Aorta (tissue), 5 donors: ENCODE measurements around the gene NRCAM. TPM values are rescaled to one million over a fixed set of nuclear protein-coding genes. Genes with fewer than 3 reads are reported as not detected.
"Not testable (repeated sequence)": the region's sequence is repeated elsewhere in the genome, so short reads cannot be mapped to it uniquely, and the experiment has no call there.

Experiments
- ATAC-seq: fragments of 200-7000 bp; cut with Tn5 transposase; one replicate; pipeline ENCODE4 v1.9.1; 2022; ENCODE audit warnings: moderate library complexity; ENCODE audit not compliant: low FRiP score
- DNase-seq, 2 donors: peaks; one replicate each; pipeline ENCODE4 v3.0.0-alpha.2; 2020
- H3K27ac ChIP-seq, 2 donors: one replicate each; pipeline ENCODE4 v1.5.1; 2013; ENCODE audit warnings: low read length in 2 of 2, mild to moderate bottlenecking in 2 of 2, moderate library complexity in 2 of 2, control low read depth in 1 of 2, inconsistent platforms in 1 of 2, low read depth in 1 of 2
- H3K27me3 ChIP-seq, 2 donors: one replicate each; pipeline ENCODE4 v1.6.1; 2013; ENCODE audit warnings: control low read depth in 1 of 2, low read length in 1 of 2, mild to moderate bottlenecking in 1 of 2, moderate library complexity in 1 of 2; ENCODE audit not compliant: insufficient read depth in 2 of 2, control insufficient read depth in 1 of 2
- H3K36me3 ChIP-seq, 2 donors: one replicate each; pipeline ENCODE4 v1.6.1; 2013; ENCODE audit warnings: control low read depth in 1 of 2, low read length in 1 of 2, mild to moderate bottlenecking in 1 of 2; ENCODE audit not compliant: insufficient read depth in 2 of 2, control insufficient read depth in 1 of 2
- H3K4me1 ChIP-seq, 2 donors: one replicate each; pipeline ENCODE4 v1.6.1; 2013; ENCODE audit warnings: low read length in 2 of 2, control low read depth in 1 of 2, mild to moderate bottlenecking in 1 of 2, moderate library complexity in 1 of 2; ENCODE audit not compliant: insufficient read depth in 2 of 2, control insufficient read depth in 1 of 2
- H3K4me3 ChIP-seq, 2 donors: one replicate each; pipeline ENCODE4 v1.5.1; 2013; ENCODE audit warnings: low read length in 2 of 2, control low read depth in 1 of 2, mild to moderate bottlenecking in 1 of 2
- H3K9me3 ChIP-seq: one replicate; pipeline ENCODE4 v1.6.1; 2013; ENCODE audit warnings: mild to moderate bottlenecking, low read length; ENCODE audit not compliant: control insufficient read depth
- WGBS, 2 donors: extraction: QIAGEN DNeasy Blood & Tissue Kit; methylation state at CpG; one replicate each; pipeline ENCODE4 v1.1.7; 2013; 5-methylcytosine and 5-hydroxymethylcytosine counted together
- intact Hi-C, 2 donors: fragments of 100-400 bp; cut with DNase I; formaldehyde crosslinking; loops; one replicate each; pipeline versions ENCODE4 v1.14.2 to v1.15.0; 2022
- polyA plus RNA-seq, 2 donors: library from polyadenylated mRNA; stranded (reverse); fragments of 200-250 nt; gene quantifications; one replicate each; pipeline ENCODE4 v1.2.3, GENCODE V29; 2013
- total RNA-seq, 2 donors: library from RNA; stranded (reverse); fragmentation: NEBNext Ultra II Directional; extraction: Animal tissue kit (Norgen Biotek cat#: 25700); gene quantifications; one replicate each; pipeline ENCODE4 v1.2.1, GENCODE V29; 2021
- donor health status: healthy with polysubstance abuse.
- donor health status: Bipolar disorder and iron deficiency.
- donor health status: DM: no; HTN: no; CAD: no.
- donor health status: DM: no; HTN: no; CAD: no.
- donor health status: DM: yes; HTN: yes; CAD: no.

The NRCAM gene
- total and polyA plus RNA-seq, 4 donors, result under 0.01 to 1.8 (median 0.76) TPM

DNA sequence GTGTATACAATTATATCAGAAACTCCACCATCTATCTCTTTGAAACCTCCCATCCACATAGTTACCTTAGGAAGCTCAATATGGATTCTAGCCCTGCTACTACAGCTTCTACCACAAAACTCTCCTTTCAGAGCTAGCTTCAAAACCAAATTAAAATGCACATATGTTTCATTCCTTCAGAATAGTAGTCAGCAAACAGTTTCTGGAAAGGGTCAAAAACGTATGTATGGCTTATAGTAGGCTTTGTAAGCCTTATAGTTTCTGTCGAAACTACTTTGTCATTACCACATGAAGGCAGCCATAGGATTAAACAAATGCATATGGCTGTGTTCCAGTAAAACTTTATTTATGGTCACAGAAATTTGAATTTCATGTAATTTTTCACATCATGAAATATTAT lies 170.5 kb downstream of the NRCAM start:
- WGBS, 2 donors, result 37 to 60% methylated on average over 2 of the region's 2 CpGs
- intact Hi-C loops, result no loop called here
- H3K4me1 ChIP-seq, result no peaks in the 10 kb centered on the region
- no peak for DNase-seq
- no peak overlapping the region for H3K27ac ChIP-seq
- no peaks in the 10 kb centered on the region for H3K27me3 ChIP-seq
- H3K9me3 ChIP-seq, result no peaks in the 10 kb centered on the region
- H3K4me3 ChIP-seq, result no peak overlapping the region
- no peaks in the 10 kb centered on the region for H3K36me3 ChIP-seq
- no peak for ATAC-seq

DNA sequence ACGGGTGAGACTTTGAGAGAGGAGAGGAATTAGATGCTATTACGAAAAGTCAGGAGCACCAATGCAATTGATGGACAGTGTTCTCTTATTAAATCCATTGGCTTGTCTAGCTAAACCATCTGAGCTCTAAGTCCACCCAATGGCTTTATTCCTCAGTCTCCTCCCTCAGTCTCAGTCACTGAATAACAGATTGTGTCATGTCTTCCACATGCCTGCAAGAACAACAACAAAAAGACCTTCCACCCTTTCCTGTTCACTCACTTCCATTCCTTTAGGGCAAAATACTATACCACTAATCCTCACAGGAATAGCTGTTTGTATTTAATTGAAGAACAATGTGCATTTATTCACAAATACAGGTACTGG lies 171.2 kb downstream of the NRCAM start:
- intact Hi-C loops, result no loop called here
- H3K4me1 ChIP-seq, result no peaks in the 10 kb centered on the region
- H3K36me3 ChIP-seq, result no peaks in the 10 kb centered on the region
- WGBS, 2 donors, result 77 to 87% methylated on average over 2 of the region's 2 CpGs
- DNase-seq (no peak), ATAC-seq (no peak)
- H3K27ac ChIP-seq, result no peak overlapping the region
- no peaks in the 10 kb centered on the region for H3K27me3 ChIP-seq
- H3K9me3 ChIP-seq, result no peaks in the 10 kb centered on the region
- no peak overlapping the region for H3K4me3 ChIP-seq

DNA sequence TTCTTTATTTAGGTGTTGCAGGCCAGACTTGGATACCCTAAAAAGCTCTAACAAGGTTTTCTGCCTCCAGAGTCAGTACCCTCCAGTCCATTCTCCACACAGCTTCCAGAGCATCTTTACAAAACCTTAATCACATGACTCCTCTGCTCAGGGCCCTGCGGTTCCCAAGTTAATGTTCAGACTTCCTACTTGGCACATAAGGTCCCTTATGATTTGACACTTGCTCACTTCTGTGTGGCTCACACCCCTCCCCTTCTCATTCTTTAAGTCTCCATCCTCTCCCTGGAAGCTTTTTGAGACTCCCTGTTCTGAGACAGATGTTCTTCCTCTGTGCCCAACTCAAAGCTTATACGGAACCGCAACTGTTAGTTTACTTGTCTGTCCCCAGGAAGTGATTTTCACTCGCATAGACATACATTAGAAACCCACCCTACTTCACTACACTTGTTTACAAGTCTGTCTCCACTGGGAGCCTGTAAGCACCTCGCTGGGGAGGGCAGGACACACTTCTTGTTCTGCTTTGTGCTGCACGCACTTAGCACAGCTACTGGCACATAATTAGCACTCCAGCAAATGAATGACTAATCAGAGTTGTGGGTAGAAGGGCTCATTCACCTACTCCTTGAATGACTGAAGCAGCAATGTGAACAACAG lies 171.8 kb downstream of the NRCAM start:
- no peak overlapping the region for H3K4me3 ChIP-seq
- intact Hi-C loops, result no loop called here
- H3K27ac ChIP-seq, result no peak overlapping the region
- no peaks in the 10 kb centered on the region for H3K27me3 ChIP-seq
- H3K9me3 ChIP-seq, result no peaks in the 10 kb centered on the region
- DNase-seq, result no peak
- H3K4me1 ChIP-seq, result no peaks in the 10 kb centered on the region
- WGBS, 2 donors, result 72 to 77% methylated on average over 6 of the region's 6 CpGs
- H3K36me3 ChIP-seq, result no peaks in the 10 kb centered on the region
- no peak for ATAC-seq

DNA sequence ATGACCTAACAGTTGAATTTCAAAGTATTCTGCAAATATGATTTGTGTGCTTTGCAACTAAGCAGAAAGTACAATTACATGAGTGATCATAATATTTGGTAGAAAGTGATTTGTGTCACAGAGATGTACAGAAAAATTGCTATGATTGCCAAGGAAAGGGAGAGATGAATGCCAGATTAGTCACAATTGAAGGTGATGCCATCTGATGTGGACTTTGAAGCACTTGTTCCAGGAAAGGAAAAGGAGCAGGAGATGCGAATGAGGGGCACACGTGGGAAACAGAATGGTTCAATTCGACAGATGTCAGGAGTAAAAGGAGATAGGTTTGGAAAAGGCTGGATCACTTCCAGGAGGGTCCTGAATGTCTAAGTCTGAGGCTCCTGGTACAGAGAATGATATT lies 173.0 kb downstream of the NRCAM start:
- ATAC-seq (no peak), DNase-seq (no peak)
- H3K27ac ChIP-seq, result no peak overlapping the region
- no peaks in the 10 kb centered on the region for H3K27me3 ChIP-seq
- H3K4me3 ChIP-seq, result no peak overlapping the region
- peaks cover under 1% of the 10 kb centered on the region for H3K9me3 ChIP-seq
- intact Hi-C loops, result no loop called here
- no peaks in the 10 kb centered on the region for H3K4me1 ChIP-seq
- 63 to 79% methylated on average over 3 of the region's 3 CpGs for WGBS, 2 donors
- H3K36me3 ChIP-seq, result no peaks in the 10 kb centered on the region

DNA sequence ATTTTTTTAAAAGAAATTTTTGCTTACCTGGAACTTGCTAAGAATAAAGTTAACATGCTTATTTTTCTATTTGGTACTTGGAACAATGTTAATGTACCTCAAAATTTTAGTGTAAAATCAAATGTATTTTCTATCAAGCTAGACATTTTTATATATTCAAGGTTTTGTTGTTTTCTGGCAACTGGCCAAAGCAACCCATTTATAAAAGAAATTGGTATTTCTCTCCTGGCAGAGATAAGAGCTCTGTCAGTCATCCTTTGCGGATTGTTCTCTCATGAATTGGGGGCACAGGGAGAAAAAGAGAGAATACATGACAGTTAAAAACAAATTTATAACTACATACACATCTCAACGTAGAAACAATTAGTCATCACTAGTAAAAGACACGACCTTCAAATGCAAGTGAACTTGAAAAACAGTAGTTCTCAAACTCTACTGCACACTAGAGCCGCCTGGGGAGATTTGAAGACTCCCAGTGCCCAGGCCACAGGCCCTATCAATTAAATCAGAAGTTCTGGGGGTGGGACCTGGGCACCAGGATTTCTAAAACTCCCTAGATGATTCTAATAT lies 173.7 kb downstream of the NRCAM start:
- intact Hi-C loops, result no loop called here

DNA sequence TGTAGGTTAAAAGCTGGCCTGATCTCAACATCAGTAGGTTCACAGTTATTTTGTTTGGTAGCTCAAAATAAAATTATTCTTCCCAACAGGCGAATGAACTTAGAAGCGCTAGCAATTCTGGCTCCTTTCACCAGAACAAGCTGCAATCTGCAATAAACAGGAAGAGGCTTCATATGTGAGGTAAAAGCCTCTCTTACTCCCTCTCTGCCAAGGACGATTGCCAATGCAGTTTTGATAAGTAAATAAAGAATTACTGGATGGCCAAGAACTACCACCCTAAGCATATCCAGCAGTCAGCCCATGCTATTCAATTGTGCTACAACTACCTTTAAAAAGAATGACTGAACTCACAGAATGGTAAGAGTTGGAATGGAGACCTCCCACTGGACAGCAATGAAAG lies 176.1 kb downstream of the NRCAM start:
- no peak overlapping the region for H3K4me3 ChIP-seq
- no peaks in the 10 kb centered on the region for H3K4me1 ChIP-seq
- H3K9me3 ChIP-seq, result peaks cover 2% of the 10 kb centered on the region
- H3K27ac ChIP-seq, result no peak overlapping the region
- intact Hi-C loops, result no loop called here
- no peak for ATAC-seq
- DNase-seq, result no peak
- no peaks in the 10 kb centered on the region for H3K36me3 ChIP-seq
- WGBS, 2 donors, result 41 to 70% methylated on average over 3 of the region's 3 CpGs
- H3K27me3 ChIP-seq, result no peaks in the 10 kb centered on the region

More for the DNA sequence above, 173.7 kb downstream of the NRCAM start:
- no peaks in the 10 kb centered on the region for H3K4me1 ChIP-seq
- H3K27ac ChIP-seq, result no peak overlapping the region
- H3K4me3 ChIP-seq, result no peak overlapping the region
- H3K27me3 ChIP-seq, result no peaks in the 10 kb centered on the region
- peaks cover 2% of the 10 kb centered on the region for H3K9me3 ChIP-seq
- no peak for DNase-seq
- H3K36me3 ChIP-seq, result no peaks in the 10 kb centered on the region
- ATAC-seq, result no peak
- 38 to 41% methylated on average over 4 of the region's 4 CpGs for WGBS, 2 donors

DNA sequence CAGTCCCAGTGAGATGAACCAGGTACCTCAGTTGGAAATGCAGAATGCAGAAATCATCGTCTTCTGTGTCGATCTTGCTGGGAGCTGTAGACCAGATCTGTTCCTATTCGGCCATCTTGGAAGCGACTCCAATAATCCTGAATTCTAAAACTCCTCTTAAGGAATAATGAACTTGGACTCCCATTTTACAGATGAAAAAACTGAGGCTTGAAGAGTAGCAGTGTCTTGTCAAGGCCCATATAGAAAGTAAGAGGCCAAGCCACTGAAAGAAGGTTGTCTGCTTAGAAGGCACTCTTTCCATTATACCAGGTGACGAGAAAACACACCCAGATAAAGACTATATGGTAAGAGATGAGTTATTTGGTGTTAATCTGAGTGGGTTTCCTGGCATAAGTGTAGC lies 177.5 kb downstream of the NRCAM start:
- no peaks in the 10 kb centered on the region for H3K36me3 ChIP-seq
- no peak for DNase-seq
- H3K4me1 ChIP-seq, result no peaks in the 10 kb centered on the region
- intact Hi-C loops, result no loop called here
- no peak overlapping the region for H3K27ac ChIP-seq
- no peak overlapping the region for H3K4me3 ChIP-seq
- peaks cover 2% of the 10 kb centered on the region for H3K9me3 ChIP-seq
- ATAC-seq, result no peak
- H3K27me3 ChIP-seq, result no peaks in the 10 kb centered on the region
- 96% methylated on average over 5 of the region's 5 CpGs for WGBS, 2 donors

DNA sequence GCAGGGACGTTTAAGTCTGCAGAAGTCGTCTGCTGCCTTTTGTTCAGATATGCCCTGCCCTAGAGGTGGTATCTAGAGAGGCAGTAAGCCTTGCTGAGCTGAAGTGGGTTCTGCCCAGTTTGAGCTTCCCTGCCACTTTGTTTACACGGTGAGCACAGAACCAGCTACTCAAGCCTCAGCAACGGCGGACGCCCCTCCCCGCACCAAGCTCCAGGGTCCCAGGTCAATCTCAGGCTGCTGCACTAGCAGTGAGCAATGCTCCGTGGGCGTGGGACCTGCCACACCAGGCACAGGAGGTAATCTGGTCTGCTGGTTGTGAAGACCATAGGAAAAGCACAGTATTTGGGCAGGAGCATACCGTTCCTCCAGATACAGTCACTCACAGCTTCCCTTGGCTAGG lies 178.0 kb downstream of the NRCAM start:
- WGBS, 2 donors, result 87 to 91% methylated on average over 10 of the region's 10 CpGs
- DNase-seq, result no peak

DNA sequence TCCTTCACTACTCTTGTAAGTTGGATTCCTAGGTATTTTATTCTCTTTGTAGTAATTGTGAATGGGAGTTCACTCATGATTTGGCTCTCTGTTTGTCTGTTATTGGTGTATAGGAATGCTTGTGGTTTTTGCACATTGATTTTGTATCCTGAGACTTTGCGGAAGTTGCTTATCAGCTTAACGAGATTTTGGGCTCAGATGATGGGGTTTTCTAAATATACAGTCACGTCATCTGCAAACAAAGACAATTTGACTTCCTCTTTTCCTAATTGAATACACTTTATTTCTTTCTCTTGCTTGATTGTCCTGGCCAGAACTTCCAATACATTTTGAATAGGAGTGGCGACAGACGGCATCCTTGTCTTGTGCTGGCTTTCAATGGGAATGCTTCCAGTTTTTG lies 181.8 kb downstream of the NRCAM start:
- H3K4me3 ChIP-seq, H3K36me3 ChIP-seq, H3K4me1 ChIP-seq, ATAC-seq, H3K27ac ChIP-seq, H3K9me3 ChIP-seq, intact Hi-C loops, H3K27me3 ChIP-seq, DNase-seq: not testable (repeated sequence)
- 89 to 90% methylated on average over 5 of the region's 5 CpGs for WGBS, 2 donors

More for the DNA sequence above, 178.0 kb downstream of the NRCAM start:
- Histone ChIP-seq H3K4me3 (no peak overlapping the region), H3K27me3 (no peaks in the 10 kb centered on the region), H3K4me1 (no peaks in the 10 kb centered on the region), H3K27ac (no peak overlapping the region), H3K9me3 (peaks cover 2% of the 10 kb centered on the region), H3K36me3 (no peaks in the 10 kb centered on the region)
- intact Hi-C loops, result no loop called here
- ATAC-seq, result no peak
